ENCODE data around the gene HAUS2.
A peak's percentile ranks its signal among the peaks of the same experiment; 100 is the strongest.
"Not testable (repeated sequence)": the region's sequence is repeated elsewhere in the genome, so short reads cannot be mapped to it uniquely, and the experiment has no call there.

The HAUS2 gene

DNA sequence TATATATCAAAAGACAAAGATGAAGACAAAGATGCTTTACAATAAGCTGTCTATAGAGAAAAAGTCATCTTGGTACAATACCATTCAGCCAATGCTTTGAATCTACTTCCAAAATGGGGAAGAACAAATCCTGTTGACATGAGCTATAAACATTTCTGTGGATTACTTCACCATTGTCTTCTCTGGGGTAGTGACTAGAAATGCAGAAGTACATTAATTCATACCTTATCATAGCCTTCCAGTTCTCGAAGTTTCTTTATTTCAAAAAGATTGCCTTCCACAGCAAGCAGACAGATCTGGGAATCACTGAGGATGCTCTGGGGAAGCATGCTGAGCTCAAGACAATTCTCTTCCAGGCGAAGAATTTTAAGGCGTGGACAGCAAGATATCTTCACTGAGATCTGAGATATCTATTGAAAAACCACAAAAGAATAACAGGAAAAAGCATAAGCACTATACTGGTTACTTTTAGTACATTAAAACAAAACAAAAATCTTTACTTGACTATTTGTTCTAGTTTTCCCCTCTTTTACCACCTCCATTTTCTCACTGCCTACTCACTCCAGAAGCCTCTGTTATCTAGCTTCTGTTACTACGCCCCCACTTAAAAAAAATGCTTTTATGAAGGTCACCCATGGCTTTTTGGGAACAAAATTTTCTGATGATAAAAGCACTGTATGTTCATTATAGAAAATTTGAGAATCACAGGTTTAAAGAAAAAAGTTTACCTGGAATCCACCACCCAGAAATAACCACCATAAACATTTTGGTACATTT lies 3.6 kb upstream of the HAUS2 start:
- TF ChIP-seq, protein P1, sequence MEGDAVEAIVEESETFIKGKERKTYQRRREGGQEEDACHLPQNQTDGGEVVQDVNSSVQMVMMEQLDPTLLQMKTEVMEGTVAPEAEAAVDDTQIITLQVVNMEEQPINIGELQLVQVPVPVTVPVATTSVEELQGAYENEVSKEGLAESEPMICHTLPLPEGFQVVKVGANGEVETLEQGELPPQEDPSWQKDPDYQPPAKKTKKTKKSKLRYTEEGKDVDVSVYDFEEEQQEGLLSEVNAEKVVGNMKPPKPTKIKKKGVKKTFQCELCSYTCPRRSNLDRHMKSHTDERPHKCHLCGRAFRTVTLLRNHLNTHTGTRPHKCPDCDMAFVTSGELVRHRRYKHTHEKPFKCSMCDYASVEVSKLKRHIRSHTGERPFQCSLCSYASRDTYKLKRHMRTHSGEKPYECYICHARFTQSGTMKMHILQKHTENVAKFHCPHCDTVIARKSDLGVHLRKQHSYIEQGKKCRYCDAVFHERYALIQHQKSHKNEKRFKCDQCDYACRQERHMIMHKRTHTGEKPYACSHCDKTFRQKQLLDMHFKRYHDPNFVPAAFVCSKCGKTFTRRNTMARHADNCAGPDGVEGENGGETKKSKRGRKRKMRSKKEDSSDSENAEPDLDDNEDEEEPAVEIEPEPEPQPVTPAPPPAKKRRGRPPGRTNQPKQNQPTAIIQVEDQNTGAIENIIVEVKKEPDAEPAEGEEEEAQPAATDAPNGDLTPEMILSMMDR (IDR thresholded peaks at IDR 0.05; ENCODE audit: control extremely low read depth, extremely low read depth, low read depth, missing control alignments): no peak
- no peak for DNase-seq (ENCODE audit: extremely low spot score)
- CTCF ChIA-PET: interaction anchor here (0.8 to 3.1 kb wide), 7 partner anchors 9 to 105 kb away, joined by 3 to 12 read pairs (median 3); partner anchors contain the start of gene SNAP23
- POLR2A ChIA-PET: no interaction called here

DNA sequence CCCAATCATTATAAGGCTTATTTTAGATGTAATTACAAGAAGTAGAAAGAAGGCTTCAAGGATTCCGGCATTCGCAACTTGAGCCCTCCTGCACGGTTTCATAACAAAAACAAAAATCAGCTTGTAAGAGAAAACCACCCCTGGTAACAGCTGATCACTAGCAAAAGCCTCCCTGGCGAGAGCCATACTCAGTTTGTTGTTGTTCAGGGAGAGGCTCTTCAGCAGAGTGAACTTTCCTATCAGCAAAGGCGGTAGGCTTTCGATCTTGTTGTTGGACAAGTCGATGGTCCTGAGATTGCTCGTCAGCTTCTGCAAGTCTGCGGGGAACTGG lies 755 bp upstream of the HAUS2 start:
- POLR2A ChIA-PET: interaction anchor here (0.6 kb wide), 2 partner anchors 28 to 93 kb away, joined by 3 to 5 read pairs; partner anchors contain the start of gene STARD9
- DNase-seq (ENCODE audit: extremely low spot score): no peak
- TF ChIP-seq, protein P1 (IDR thresholded peaks at IDR 0.05; ENCODE audit: control extremely low read depth, extremely low read depth, low read depth, missing control alignments): no peak
- CTCF ChIA-PET: interaction anchor here (1.0 to 2.0 kb wide), 7 partner anchors 11 to 104 kb away, joined by 3 to 6 read pairs (median 4); no protein-coding TSS in a partner anchor

DNA sequence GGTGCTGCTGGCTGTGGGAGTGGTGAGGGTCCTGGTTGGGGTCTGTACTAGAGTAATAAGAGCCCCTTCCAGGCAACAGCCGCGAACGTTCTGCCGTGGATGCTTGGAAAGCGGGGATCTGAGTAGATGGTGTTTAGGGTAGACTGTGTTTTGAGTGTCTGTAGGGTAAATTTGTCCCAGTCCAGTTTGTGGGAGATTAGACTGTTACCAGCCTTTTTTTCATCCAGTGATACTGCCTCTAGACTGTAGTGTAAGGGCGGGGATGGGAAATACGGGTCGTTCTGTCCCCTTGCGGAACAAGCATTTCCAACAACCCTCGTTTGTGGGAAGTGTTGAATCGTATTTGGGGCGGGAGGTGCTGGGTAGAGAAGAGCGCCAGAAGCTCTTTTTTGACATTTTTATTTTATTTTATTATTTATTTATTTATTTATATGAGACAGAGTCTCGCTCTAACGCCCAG lies 424 bp downstream of the HAUS2 start:
- TF ChIP-seq, protein P1 (IDR thresholded peaks at IDR 0.05; ENCODE audit: control extremely low read depth, extremely low read depth, low read depth, missing control alignments): no peak
- ChIA-PET POLR2A (interaction anchor here (1.1 kb wide), 1 partner anchor 26 kb away, joined by 3 read pairs; the partner anchor contains the start of gene STARD9), CTCF (interaction anchor here (1.0 to 2.0 kb wide), 5 partner anchors 12 to 103 kb away, joined by 3 to 6 read pairs (median 3); no protein-coding TSS in a partner anchor)
- peak; percentile 36 for DNase-seq (ENCODE audit: extremely low spot score)

DNA sequence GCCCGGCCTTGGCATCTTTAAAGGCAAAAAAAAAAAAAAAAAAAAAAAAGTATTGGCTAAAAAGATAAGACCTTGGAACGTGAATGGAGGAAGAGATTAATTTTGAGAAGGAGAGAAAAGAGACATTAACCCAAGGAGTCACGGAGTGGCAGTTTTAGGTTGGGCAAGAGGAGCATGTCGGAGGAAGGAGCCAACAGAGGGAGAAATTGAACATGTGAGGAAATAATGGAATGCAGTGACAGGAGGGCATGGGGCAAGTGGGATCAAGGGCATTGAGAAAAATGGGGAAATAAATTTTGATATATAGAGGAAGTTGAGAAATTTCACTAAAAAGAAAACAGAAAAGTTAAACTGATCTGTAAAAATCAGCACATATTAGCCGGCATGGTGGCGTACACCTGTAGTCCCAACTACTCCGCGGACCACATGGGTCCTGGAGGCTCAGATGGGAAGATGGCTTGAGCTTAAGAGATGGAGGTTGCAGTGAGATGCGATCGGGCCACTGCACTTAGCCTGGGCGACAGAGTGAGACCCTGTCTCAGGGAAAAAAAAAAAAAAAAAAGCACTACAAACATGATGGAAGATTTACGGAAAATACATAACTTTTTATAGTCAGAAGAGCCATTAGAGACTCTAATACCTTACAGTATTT lies 1.2 kb downstream of the HAUS2 start:
- no peak for DNase-seq (ENCODE audit: extremely low spot score)
- POLR2A ChIA-PET: interaction anchor here (0.7 kb wide), 2 partner anchors 14 to 1243 kb away, joined by 3 read pairs; no protein-coding TSS in a partner anchor
- CTCF ChIA-PET: interaction anchor here (2.0 kb wide), 1 partner anchor 14 kb away, joined by 5 read pairs; no protein-coding TSS in a partner anchor

DNA sequence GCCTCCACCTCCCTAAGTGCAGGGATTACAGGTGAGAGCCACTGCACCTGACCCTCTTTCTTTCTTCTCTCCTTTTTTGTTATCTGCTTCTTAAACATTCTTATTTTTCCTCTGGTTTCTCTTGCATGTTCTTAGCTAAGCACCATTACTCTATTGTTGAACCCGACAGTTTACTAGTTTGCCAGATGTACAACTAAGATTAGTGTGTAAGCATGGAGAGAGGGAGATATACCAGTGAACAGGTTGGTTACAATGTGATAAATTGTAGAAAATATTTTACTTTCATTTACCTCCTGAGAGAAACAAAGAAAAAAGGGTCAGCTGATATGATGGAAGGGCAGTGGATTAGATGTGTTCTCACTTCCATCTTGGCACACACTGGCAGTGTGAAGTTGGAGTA lies 4.9 kb downstream of the HAUS2 start:
- ChIA-PET CTCF (interaction anchor here (1.2 to 2.2 kb wide), 5 partner anchors 9 to 27 kb away, joined by 3 to 6 read pairs (median 4); no protein-coding TSS in a partner anchor), POLR2A (no interaction called here)
- no peak for DNase-seq (ENCODE audit: extremely low spot score)
- TF ChIP-seq, protein P1 (IDR thresholded peaks at IDR 0.05; ENCODE audit: control extremely low read depth, extremely low read depth, low read depth, missing control alignments): no peak

More for the DNA sequence above, 1.2 kb downstream of the HAUS2 start:
- TF ChIP-seq, protein P1 (IDR thresholded peaks at IDR 0.05; ENCODE audit: control extremely low read depth, extremely low read depth, low read depth, missing control alignments): no peak

DNA sequence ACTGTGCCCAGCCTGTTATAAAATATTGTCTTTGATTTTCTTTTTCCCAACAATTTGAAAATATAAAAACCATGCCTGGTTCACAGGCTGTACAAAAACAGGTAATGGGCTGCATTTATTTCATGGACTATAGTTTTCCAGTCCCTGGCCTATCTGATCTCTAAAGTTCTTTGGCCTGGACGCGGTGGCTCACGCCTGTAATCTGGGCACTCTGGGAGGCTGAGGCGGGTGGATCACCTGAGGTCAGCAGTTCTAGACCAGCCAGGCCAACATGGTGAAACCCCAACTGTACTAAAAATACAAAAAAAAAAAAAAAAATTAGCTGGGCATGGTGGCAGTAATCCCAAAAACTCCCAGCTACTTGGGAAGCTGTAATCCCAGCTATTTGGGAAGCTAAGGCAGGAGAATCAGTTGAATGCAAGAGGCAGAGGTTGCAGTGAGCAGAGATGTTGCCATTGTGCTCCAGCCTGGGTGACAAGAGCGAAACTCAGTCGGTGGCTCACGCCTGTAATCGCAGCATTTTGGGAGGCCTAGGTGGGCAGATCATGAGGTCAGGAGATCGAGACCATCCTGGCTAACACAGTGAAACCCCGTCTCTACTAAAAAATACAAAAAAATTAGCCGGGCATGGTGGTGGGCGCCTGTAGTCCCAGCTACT lies 8.0 kb downstream of the HAUS2 start:
- DNase-seq (ENCODE audit: extremely low spot score); POLR2A ChIA-PET: not testable (repeated sequence)
- CTCF ChIA-PET: interaction anchor here (1.1 kb wide), 1 partner anchor 39 kb away, joined by 3 read pairs; no protein-coding TSS in a partner anchor
